NCI-H1092 (cell line): Measurements from ENCODE around the gene CTSA.
"Not testable (repeated sequence)": the region's sequence is repeated elsewhere in the genome, so short reads cannot be mapped to it uniquely, and the experiment has no call there.

ENCODE experiments used
- DNase-seq: peaks from one replicate; lab custom pipeline; 2025; lab: John Stamatoyannopoulos, UW

The CTSA gene

GRCh38 chr20:45866454-45866853, 24.7 kb upstream of the CTSA start:
- DNase-seq: no peak

DNA sequence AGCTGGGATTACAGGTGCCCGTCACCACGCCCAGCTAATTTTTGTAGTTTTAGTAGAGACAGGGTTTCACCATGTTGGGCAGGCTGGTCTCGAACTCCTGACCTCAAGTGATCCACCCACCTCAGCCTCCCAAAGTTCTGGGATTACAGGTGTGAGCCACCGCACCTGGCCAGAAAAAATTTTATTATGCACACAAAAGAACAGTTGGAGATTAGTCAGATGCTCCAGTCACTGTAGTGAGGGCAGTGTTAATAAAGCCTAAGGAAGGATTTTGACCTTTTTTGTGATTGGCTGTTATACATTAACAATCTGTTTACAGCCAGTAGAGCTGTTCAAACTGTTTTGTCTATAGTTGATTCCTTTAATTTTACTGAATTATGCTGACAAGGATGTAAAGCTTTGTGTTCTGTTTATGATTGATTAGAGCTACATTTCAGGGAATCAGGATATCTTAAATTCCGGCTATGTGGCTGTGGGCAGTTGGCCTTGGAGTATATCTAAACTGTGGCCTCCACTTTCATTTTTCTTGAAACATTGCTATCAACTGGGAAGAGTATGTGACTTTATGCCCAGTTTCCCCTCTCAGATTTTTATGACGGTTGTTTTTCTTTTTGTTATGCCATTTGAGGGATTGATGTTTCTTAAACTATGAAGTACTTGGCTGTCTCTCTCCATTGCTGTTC, 23.9 kb upstream of the CTSA start:
- DNase-seq: no peak

GRCh38 chr20:45867819-45868176, 23.3 kb upstream of the CTSA start:
- DNase-seq: no peak

DNA sequence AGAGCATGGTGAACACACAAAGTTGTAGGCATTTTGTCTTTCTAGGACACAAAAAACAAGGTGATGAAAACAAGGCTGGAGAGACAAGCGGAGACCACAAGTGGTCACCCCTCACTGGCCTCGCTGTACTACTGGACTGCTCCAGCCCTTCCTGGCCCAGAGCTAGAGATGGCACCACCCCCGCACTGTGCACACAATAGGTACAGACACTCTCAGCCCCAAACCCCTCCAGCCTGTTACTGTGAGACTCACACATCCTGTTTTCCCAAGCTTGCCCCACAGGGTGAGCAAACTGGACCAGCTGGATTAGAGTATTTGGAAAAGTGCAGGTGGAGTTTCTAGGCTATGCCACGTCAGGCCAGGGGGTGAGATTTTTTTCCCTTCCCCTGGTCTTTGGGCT, 18.5 kb upstream of the CTSA start:
- no peak for DNase-seq

DNA sequence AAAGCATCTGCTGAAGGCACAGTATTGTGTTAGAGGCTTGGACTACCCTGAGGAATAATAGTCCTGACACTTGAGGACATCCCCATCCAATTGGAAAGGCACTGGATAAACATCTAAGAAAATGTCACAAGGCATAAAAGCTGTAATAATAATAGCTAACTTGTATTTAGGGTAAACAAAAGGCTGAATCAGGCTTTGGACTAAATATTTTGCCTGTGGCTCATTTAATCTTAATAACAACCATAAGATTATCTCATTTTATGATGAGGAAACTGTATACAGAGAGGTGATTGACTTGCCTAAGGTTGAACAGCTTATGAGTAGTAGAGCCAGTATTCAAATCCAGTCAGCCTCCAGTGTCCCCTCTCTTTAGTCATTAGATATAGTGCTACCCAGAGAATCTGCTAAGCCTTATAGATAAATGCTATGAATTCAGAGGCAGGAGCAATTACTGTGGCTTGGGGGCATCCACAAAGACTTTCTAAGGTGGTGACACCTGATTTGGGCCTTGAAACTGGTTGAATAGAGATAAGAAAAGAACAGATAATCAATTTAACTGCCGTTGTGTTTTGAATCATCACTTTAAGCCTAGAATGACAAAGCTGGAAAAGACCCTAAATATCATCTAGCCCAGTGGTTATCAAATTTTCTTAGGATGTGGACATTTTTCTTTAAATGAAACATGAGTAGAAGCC, 17.6 kb upstream of the CTSA start:
- no peak for DNase-seq

DNA sequence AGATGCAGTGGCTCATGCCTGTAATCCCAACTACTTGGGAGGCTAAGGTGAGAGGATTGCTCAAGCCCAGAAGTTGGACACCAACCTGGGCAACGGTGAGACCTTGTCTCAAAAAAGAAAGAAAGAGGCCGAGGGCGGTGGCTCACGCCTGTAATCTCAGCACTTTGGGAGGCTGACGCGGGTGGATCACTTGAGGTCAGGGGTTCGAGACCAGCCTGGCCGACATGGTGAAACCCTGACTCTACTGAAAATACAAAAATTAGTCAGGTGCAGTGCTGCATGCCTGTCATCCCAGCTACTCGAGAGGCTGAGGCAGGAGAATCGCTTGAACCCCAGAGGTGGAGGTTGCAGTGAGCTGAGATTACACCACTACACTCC, 17.0 kb upstream of the CTSA start:
- not testable (repeated sequence) for DNase-seq

GRCh38 chr20:45874576-45874975, 16.6 kb upstream of the CTSA start:
- DNase-seq: no peak

DNA sequence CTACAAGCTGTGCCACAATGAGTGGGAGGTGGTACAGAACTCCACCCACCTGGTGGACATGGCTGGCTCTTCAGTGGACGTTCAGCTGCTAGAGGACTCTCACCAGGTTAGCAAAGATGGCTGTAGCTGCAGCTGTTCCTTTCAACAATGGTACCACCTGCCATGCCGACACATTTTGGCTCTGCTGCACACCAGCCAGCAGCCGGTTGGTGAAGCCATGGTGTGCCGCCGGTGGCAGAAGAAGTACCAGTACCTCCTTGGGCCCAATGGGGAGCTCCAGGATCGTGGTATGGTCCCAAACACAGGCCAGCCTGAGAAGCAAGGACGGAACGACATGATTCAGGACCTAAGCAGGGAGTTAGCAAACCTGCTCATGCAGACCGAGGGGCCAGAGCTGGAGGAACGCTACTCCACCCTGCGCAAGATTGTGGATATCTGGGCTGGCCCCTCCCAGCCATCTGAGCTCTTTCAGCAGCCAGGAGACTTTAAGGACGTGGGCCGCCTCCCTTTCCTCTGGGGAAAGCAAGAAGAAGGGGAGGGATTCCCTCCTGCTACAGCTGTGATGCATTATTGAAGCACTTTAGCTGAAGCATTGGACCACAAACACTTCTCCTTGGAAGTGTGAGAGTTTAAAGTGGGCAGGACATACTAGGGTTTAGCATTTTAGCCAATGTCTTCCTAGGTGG, 12.9 kb upstream of the CTSA start:
- no peak for DNase-seq

- peak; percentile 99 for DNase-seq
Observed at GRCh38 chr20:45880988-45881788, 9.9 kb upstream of the CTSA start, which contains the start of gene ZSWIM1. ZSWIM1 (plus strand) TSS chr20:45881227; CDS start chr20:45882593, 1,366 bp downstream.

DNA sequence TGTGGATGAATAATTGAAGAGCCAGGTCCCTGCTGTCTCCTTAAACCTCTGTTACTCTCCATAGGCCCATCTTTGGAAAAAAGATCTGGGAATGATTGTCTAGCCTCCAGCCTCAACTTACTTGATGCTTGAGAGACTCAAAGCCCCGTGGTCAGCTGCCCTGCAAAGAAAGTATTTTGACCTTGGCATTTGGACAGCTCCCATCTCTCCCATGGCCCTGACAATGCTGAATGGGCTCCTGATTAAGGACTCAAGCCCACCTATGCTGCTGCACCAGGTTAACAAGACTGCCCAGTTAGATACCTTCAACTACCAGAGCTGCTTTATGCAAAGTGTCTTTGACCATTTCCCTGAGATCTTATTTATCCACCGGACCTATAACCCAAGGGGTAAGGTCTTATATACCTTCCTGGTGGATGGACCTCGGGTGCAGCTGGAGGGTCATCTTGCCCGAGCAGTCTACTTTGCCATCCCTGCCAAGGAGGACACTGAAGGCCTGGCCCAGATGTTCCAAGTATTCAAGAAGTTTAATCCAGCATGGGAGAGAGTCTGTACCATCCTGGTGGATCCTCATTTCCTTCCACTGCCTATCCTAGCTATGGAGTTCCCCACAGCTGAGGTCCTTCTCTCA, 8.6 kb upstream of the CTSA start:
- no peak for DNase-seq

- DNase-seq: no peak
Observed at GRCh38 chr20:45883100-45883469, 8.1 kb upstream of the CTSA start.

- DNase-seq: no peak
Observed at GRCh38 chr20:45886590-45887345, 4.4 kb upstream of the CTSA start.

- DNase-seq: no peak
Observed at GRCh38 chr20:45887346-45887715, 3.8 kb upstream of the CTSA start, which contains the start of gene SPATA25. SPATA25 (minus strand) TSS chr20:45887622; CDS start chr20:45887590, 32 bp downstream.

DNA sequence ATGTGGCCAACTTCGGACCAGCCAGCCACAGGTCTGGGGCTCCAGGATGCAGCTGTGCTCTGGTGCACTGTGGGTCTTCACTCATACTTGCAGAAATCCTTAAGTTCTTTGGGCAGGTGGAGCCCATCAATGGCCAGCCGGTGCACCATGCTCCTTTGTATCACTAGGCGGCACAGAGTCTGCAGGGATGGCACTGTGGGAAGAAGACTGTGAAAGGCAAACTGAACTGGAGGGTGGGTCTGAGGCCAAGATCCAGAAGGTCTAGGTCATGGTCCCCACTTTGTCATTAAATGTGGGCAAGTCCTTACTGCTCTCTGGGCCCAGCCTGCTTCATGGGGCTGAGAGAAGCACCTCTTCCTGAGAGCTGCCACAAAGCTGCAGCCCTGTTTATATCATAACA, 2.5 kb upstream of the CTSA start:
- no peak for DNase-seq

GRCh38 chr20:45890077-45890984, 804 bp upstream of the CTSA start:
- peak; percentile 62 for DNase-seq

- no peak for DNase-seq
Observed at GRCh38 chr20:45892049-45892825, 1.1 kb downstream of the CTSA start.

DNA sequence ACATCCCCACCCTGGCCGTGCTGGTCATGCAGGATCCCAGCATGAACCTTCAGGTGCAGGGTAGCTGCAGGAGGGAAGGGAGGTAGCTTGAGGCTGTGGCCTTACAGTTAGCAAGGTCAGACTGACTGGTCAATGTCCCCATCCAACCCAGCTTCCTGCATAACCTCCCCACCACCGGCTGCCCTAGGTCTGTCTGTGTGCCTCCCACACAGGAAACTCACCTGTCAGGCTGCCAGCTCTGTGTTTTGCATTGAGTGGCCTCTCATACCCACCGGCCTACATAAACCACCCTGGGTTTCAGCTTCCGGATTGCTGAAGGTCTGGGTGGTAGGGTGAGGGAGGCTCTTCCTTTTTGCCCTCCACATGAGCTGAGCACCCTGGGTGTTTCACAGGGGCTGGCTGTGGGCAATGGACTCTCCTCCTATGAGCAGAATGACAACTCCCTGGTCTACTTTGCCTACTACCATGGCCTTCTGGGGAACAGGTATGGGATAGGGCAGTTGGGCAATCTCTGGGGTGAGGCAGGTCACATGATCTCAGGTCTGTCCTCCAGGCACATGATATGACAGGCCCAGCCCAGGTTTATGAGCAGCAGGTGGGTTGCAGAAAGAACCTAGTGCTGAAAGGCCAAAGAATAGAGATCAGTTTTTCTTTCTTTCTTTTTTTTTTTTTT, 1.8 kb downstream of the CTSA start:
- DNase-seq: no peak

GRCh38 chr20:45893831-45894230, 2.7 kb downstream of the CTSA start:
- DNase-seq: no peak

DNA sequence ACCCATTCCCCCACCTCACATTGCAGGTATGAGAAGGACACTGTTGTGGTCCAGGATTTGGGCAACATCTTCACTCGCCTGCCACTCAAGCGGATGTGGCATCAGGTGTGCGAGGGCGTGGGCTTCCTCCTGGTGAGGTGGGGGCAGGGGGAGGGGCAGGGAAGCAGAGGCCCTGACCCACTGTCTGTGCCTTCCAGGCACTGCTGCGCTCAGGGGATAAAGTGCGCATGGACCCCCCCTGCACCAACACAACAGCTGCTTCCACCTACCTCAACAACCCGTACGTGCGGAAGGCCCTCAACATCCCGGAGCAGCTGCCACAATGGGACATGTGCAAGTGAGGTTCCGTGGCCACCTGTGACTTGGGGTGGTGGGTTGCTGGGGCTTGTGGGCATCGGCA, 3.7 kb downstream of the CTSA start:
- DNase-seq: no peak
